ENCODE results near the gene PDE8A. TPM values are rescaled to one million over a fixed set of nuclear protein-coding genes. Genes with fewer than 3 reads are reported as not detected.

The PDE8A gene
- total and polyA plus RNA-seq, 2 of the 13 experiments (the other 11 are each of a cell fraction or from before 2014, with no cell fraction given) = 26.3 to 48.5 TPM

DNA sequence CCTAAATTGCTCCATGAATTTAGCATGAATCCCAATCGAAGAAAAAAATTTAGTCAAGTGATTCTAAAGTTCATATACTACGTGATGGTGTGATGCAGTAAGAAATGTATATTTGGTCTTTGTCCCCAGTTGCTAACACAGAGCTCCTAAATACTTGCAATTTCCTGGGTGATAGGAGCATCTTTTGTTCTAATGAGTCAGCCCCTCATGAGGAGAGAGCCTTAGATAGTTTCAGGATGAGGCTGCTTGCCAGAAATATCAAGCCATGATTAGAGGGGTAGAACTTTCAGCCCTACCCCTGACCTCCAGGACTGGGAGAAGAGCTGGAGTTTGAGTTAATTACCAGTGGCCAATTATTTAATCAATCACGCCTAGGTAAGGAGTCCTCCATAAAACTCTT lies 170.2 kb downstream of the PDE8A start:
- no peaks in the 10 kb centered on the region for H4K20me1 ChIP-seq (ENCODE audit: insufficient read depth, low read length)
- DNase-seq (ENCODE audit: low spot score) = no peak
- BruUV-seq (replicated peaks) = no TSS peak
- H3K27ac ChIP-seq (ENCODE audit: extremely low read length, insufficient read depth, low read length) = no peak overlapping the region
- no peak overlapping the region for H3K4me2 ChIP-seq (ENCODE audit: low read depth, low read length)
- H3K27me3 ChIP-seq (ENCODE audit: control insufficient read depth in 1 of 2, insufficient read depth in 2 of 2, low read length in 2 of 2) = peaks cover 0 to 12% of the 10 kb centered on the region in 2 experiments; a peak in 1 of 5 replicates
- H3K4me3 ChIP-seq (replicated peaks in 1 of 3; ENCODE audit: insufficient read depth in 1 of 3, low read depth in 2 of 3, low read length in 3 of 3) = no peak overlapping the region
- 7% methylated on average over 3 of the region's 3 CpGs for WGBS (ENCODE audit: low lambda C conversion rate)
- ChIA-PET POLR2A (no interaction called here), CTCF (ENCODE audit: low intra/inter-chr PET ratio, low total read pairs) (no interaction called here)
- TF ChIP-seq, protein P1, sequence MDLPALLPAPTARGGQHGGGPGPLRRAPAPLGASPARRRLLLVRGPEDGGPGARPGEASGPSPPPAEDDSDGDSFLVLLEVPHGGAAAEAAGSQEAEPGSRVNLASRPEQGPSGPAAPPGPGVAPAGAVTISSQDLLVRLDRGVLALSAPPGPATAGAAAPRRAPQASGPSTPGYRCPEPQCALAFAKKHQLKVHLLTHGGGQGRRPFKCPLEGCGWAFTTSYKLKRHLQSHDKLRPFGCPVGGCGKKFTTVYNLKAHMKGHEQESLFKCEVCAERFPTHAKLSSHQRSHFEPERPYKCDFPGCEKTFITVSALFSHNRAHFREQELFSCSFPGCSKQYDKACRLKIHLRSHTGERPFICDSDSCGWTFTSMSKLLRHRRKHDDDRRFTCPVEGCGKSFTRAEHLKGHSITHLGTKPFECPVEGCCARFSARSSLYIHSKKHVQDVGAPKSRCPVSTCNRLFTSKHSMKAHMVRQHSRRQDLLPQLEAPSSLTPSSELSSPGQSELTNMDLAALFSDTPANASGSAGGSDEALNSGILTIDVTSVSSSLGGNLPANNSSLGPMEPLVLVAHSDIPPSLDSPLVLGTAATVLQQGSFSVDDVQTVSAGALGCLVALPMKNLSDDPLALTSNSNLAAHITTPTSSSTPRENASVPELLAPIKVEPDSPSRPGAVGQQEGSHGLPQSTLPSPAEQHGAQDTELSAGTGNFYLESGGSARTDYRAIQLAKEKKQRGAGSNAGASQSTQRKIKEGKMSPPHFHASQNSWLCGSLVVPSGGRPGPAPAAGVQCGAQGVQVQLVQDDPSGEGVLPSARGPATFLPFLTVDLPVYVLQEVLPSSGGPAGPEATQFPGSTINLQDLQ (CRISPR knock-in tag; IDR thresholded peaks at IDR 0.05) = no peak
- TF ChIP-seq CC2D1A (CRISPR knock-in tag; IDR thresholded peaks at IDR 0.05) (no peak), ATF7-NPFF (CRISPR knock-in tag; IDR thresholded peaks at IDR 0.05; ENCODE audit: low read depth) (no peak), ZNF20 (CRISPR knock-in tag; IDR thresholded peaks at IDR 0.05) (no peak), U2AF1 (optimal IDR thresholded peaks at IDR 0.05; ENCODE audit: low read depth, low read length) (no peak), YEATS2 (CRISPR knock-in tag; IDR thresholded peaks at IDR 0.05; ENCODE audit: borderline replicate concordance) (no peak), ZNF296 (CRISPR knock-in tag; conservative IDR thresholded peaks at IDR 0.05) (no peak), PHF20 (CRISPR knock-in tag; IDR thresholded peaks at IDR 0.05) (no peak), NFKBIZ (CRISPR knock-in tag; IDR thresholded peaks at IDR 0.05) (no peak)
- TF ChIP-seq, protein P2, sequence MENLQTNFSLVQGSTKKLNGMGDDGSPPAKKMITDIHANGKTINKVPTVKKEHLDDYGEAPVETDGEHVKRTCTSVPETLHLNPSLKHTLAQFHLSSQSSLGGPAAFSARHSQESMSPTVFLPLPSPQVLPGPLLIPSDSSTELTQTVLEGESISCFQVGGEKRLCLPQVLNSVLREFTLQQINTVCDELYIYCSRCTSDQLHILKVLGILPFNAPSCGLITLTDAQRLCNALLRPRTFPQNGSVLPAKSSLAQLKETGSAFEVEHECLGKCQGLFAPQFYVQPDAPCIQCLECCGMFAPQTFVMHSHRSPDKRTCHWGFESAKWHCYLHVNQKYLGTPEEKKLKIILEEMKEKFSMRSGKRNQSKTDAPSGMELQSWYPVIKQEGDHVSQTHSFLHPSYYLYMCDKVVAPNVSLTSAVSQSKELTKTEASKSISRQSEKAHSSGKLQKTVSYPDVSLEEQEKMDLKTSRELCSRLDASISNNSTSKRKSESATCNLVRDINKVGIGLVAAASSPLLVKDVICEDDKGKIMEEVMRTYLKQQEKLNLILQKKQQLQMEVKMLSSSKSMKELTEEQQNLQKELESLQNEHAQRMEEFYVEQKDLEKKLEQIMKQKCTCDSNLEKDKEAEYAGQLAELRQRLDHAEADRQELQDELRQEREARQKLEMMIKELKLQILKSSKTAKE (CRISPR knock-in tag; IDR thresholded peaks at IDR 0.05; ENCODE audit: borderline replicate concordance) = no peak
- TF ChIP-seq, protein P3, sequence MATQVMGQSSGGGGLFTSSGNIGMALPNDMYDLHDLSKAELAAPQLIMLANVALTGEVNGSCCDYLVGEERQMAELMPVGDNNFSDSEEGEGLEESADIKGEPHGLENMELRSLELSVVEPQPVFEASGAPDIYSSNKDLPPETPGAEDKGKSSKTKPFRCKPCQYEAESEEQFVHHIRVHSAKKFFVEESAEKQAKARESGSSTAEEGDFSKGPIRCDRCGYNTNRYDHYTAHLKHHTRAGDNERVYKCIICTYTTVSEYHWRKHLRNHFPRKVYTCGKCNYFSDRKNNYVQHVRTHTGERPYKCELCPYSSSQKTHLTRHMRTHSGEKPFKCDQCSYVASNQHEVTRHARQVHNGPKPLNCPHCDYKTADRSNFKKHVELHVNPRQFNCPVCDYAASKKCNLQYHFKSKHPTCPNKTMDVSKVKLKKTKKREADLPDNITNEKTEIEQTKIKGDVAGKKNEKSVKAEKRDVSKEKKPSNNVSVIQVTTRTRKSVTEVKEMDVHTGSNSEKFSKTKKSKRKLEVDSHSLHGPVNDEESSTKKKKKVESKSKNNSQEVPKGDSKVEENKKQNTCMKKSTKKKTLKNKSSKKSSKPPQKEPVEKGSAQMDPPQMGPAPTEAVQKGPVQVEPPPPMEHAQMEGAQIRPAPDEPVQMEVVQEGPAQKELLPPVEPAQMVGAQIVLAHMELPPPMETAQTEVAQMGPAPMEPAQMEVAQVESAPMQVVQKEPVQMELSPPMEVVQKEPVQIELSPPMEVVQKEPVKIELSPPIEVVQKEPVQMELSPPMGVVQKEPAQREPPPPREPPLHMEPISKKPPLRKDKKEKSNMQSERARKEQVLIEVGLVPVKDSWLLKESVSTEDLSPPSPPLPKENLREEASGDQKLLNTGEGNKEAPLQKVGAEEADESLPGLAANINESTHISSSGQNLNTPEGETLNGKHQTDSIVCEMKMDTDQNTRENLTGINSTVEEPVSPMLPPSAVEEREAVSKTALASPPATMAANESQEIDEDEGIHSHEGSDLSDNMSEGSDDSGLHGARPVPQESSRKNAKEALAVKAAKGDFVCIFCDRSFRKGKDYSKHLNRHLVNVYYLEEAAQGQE (IDR thresholded peaks at IDR 0.05; ENCODE audit: borderline replicate concordance in 1 of 2, low read depth in 1 of 2, low read length in 2 of 2) = no peak
- ATAC-seq = no peak
- H3K9ac ChIP-seq (ENCODE audit: insufficient read depth, low read depth, low read length) = no peak overlapping the region
- H3K4me1 ChIP-seq (ENCODE audit: insufficient read depth, low read length) = no peaks in the 10 kb centered on the region
- H2AFZ ChIP-seq (ENCODE audit: low read length) = no peak overlapping the region
- no peaks in the 10 kb centered on the region for H3K36me3 ChIP-seq (replicated peaks in 1 of 2; ENCODE audit: control insufficient read depth in 1 of 2, insufficient read depth in 2 of 2, low read length in 2 of 2)
- no peaks in the 10 kb centered on the region for H3K79me2 ChIP-seq (ENCODE audit: insufficient read depth, low read length)
- in situ Hi-C loops (cut with HindIII; ENCODE audit: extremely low pct_ligation_motif_present, low pct_unique_long_range_greater_than_20kb) (loop anchor here (25.0 kb wide), 1 partner anchor 315 kb away; no protein-coding TSS in a partner anchor), intact Hi-C loops (cut with micrococcal nuclease; ENCODE audit: unreplicated experiment) (no loop called here)
- H3K9me3 ChIP-seq (ENCODE audit: low read length) = no peaks in the 10 kb centered on the region
- no peak for FAIRE-seq
